ENCODE measurements around the gene ANTXR1.

ANTXR1 gene

DNA sequence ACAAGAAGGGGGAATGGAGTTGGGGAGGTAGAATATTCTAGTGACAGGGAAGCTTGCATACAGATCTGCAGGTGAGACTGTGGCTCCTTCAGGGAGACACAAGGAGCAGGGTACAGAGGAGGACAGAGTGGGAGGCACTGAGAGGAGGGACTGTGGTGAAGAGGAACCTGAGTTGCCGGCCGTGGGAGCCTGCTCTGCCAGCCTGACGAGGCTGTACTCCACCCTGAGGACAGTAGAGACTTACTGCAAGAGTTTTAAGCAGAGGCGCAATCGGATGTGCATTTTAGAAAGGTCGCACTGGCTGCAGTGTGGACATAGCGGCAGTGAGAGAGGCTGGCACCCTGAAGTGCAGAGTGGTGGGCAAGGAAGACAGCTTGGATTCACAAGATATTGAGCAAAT is 188.3 kb downstream of the ANTXR1 start:
- DNase-seq (ENCODE audit: extremely low read depth, low read depth), result no peak
- TF ChIP-seq, protein P1, sequence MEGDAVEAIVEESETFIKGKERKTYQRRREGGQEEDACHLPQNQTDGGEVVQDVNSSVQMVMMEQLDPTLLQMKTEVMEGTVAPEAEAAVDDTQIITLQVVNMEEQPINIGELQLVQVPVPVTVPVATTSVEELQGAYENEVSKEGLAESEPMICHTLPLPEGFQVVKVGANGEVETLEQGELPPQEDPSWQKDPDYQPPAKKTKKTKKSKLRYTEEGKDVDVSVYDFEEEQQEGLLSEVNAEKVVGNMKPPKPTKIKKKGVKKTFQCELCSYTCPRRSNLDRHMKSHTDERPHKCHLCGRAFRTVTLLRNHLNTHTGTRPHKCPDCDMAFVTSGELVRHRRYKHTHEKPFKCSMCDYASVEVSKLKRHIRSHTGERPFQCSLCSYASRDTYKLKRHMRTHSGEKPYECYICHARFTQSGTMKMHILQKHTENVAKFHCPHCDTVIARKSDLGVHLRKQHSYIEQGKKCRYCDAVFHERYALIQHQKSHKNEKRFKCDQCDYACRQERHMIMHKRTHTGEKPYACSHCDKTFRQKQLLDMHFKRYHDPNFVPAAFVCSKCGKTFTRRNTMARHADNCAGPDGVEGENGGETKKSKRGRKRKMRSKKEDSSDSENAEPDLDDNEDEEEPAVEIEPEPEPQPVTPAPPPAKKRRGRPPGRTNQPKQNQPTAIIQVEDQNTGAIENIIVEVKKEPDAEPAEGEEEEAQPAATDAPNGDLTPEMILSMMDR (IDR thresholded peaks at IDR 0.05; ENCODE audit: low read depth, low read length, missing control alignments), result no peak
- no peak overlapping the region for H3K4me3 ChIP-seq (replicated peaks; ENCODE audit: low read depth, low read length)

DNA sequence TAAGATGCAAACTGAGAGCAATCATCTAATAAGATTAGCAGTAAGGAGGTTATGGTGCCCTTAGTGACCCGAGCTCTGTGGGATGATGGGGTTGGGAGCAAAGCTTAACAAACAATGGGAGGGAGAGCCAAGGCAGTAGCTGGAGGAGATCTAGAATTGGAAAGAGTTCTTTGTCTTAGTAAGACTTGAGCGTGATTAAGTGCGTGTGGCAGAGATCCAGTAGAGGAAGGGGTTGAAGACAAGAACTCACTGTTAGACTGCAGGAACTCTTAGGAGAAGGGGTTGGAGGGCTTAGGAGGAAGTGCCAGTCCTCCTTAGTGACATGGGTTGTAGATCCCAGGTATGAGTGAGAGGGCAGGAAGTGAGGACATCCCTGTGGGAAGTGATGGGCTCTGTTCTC is 189.3 kb downstream of the ANTXR1 start:
- no peak for DNase-seq (ENCODE audit: extremely low read depth, low read depth)
- TF ChIP-seq, protein P1 (IDR thresholded peaks at IDR 0.05; ENCODE audit: low read depth, low read length, missing control alignments), result no peak
- no peak overlapping the region for H3K4me3 ChIP-seq (replicated peaks; ENCODE audit: low read depth, low read length)

DNA sequence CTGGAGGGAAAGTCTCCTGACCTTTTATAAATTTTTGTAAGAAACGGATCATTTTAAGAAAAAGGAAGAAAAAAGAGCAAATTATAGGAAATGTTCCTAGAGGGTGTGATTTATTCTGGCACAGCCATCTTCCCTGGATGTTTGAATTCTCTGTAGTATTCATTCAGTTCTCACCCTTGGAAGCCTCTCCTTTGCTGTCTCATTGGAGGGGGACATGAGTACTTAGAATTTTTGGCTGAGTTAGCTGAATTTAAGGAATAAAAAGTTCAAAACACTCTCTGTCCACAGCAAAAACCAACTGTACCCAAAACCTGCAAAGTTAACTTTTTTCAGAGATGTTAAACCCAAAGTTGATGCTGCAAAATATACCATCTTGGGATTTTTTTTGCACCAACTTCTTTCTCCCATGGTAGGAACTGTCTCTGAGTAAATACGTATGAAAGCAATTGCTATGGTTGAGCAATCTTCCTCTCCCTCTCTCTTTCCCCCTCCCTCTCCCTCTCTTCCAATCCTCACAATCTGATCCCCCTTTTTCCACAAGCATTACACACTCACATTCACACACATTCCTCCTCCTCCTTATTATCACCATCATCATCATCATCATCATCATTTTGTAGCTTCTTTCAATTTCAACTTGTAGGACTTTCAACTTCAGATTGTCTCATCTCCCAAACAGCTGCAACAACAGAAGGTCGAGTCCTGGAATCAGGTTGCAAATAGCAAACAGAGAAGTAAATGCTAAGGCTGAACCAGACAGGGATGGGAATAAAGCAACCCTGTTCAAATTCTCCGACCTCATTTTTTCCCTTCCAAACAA is 190.4 kb downstream of the ANTXR1 start:
- DNase-seq (ENCODE audit: extremely low read depth, low read depth), result no peak
- TF ChIP-seq, protein P1 (IDR thresholded peaks at IDR 0.05; ENCODE audit: low read depth, low read length, missing control alignments), result no peak
- no peak overlapping the region for H3K4me3 ChIP-seq (replicated peaks; ENCODE audit: low read depth, low read length)

DNA sequence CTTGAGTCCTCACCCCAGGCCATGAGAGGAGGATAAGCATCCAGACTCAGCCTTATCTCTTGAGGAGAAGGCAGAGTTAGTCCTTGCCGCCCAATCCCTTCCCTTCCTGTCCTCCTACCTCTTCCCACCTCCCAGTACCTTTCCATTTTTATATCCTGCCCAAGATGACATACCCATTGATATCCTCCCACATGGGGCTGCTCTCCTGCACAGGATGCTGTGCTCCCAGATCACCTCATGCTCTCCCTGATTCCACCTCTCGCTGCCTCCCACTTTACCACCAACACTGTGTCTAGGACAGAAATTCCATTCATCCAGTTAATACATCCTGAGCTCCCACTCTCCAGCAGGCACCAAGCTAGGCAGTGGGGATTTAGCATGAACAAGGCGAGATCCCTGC is 191.7 kb downstream of the ANTXR1 start:
- DNase-seq (ENCODE audit: extremely low read depth, low read depth), result no peak
- TF ChIP-seq, protein P1 (IDR thresholded peaks at IDR 0.05; ENCODE audit: low read depth, low read length, missing control alignments), result no peak
- no peak overlapping the region for H3K4me3 ChIP-seq (replicated peaks; ENCODE audit: low read depth, low read length)

DNA sequence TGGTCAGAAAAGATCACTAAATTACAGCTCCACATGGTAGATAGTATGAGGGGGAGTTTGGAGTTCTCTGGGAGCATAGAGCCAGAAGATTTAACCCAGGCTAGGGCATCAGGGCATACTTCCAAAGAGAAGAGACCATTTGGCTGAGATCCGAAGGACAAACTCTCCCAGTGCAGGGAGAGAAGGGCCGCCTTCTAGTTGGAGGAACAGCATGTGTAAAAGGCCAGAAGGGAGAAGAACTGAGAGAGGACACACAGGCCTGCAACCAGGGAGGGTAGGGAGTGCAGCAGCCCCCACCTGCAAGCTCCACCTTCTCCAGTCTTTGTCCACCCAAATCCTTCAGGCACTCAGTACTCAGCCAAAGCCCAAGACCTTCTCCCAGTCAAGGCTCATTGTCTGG is 192.1 kb downstream of the ANTXR1 start:
- TF ChIP-seq, protein P1 (IDR thresholded peaks at IDR 0.05; ENCODE audit: low read depth, low read length, missing control alignments), result no peak

DNA sequence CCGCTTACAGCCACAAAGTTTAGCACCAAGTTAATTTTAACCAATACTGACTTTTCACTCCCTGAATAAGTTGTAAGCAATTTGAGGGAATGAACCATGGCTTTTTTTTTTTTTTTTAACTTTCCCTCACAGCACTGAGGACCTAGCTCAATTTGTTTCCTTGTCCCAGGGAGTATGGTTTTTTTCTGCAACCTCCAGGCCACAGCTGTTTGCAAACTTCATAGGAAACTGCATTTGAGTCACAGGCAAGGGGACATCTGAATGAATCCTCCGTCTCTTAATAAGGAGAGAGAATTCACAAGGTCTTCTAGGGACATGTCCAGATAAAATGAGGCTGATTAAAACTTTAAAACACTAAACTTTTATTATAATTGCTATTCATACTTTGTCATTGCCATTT is 192.5 kb downstream of the ANTXR1 start:
- no peak for DNase-seq (ENCODE audit: extremely low read depth, low read depth)
- no peak overlapping the region for H3K4me3 ChIP-seq (replicated peaks; ENCODE audit: low read depth, low read length)
- TF ChIP-seq, protein P1 (IDR thresholded peaks at IDR 0.05; ENCODE audit: low read depth, low read length, missing control alignments), result no peak

More for the DNA sequence above, 192.1 kb downstream of the ANTXR1 start:
- DNase-seq (ENCODE audit: extremely low read depth, low read depth), result no peak
- no peak overlapping the region for H3K4me3 ChIP-seq (replicated peaks; ENCODE audit: low read depth, low read length)
